GM18868 (cell line): Measurements from ENCODE around the gene PRKAR1B.

ENCODE experiments used
- ATAC-seq: cut with Tn5 transposase; IDR thresholded peaks from one replicate; pipeline ENCODE4 v1.9.1; 2021; ENCODE audit warnings: mild to moderate bottlenecking, moderate library complexity; ENCODE audit not compliant: unreplicated experiment

PRKAR1B gene

GRCh38 chr7:545470-545869 is 181.6 kb downstream of the PRKAR1B start:
- no peak for ATAC-seq

GRCh38 chr7:544338-545221 is 182.5 kb downstream of the PRKAR1B start:
- no peak for ATAC-seq

GRCh38 chr7:543501-544337 is 183.4 kb downstream of the PRKAR1B start:
- no peak for ATAC-seq

- no peak for ATAC-seq
Observed at GRCh38 chr7:542713-543500, 184.2 kb downstream of the PRKAR1B start.

- no peak for ATAC-seq
Observed at GRCh38 chr7:542131-542712, 184.9 kb downstream of the PRKAR1B start.

- no peak for ATAC-seq
Observed at GRCh38 chr7:541661-542060, 185.4 kb downstream of the PRKAR1B start.

GRCh38 chr7:540997-541396 is 186.1 kb downstream of the PRKAR1B start:
- ATAC-seq = no peak

- ATAC-seq = no peak
Observed at GRCh38 chr7:540579-540978, 186.5 kb downstream of the PRKAR1B start.

- no peak for ATAC-seq
Observed at GRCh38 chr7:539731-540411, 187.2 kb downstream of the PRKAR1B start.

GRCh38 chr7:538764-539685 is 188.1 kb downstream of the PRKAR1B start:
- no peak for ATAC-seq

GRCh38 chr7:537911-538634 is 189.0 kb downstream of the PRKAR1B start:
- ATAC-seq = no peak

- ATAC-seq = no peak
Observed at GRCh38 chr7:536231-536630, 190.8 kb downstream of the PRKAR1B start.

- no peak for ATAC-seq
Observed at GRCh38 chr7:534959-535358, 192.1 kb downstream of the PRKAR1B start.

- ATAC-seq = no peak
Observed at GRCh38 chr7:534075-534474, 193.0 kb downstream of the PRKAR1B start.

- no peak for ATAC-seq
Observed at GRCh38 chr7:533266-533665, 193.8 kb downstream of the PRKAR1B start.

- no peak for ATAC-seq
Observed at GRCh38 chr7:532379-533143, 194.5 kb downstream of the PRKAR1B start.

GRCh38 chr7:531777-532176 is 195.3 kb downstream of the PRKAR1B start:
- ATAC-seq = no peak

GRCh38 chr7:528451-528850 is 198.6 kb downstream of the PRKAR1B start:
- no peak for ATAC-seq
